COLO829 (cell line): ENCODE results near the gene CABP7.

Experiments
- DNase-seq: peaks from one replicate; pipeline ENCODE4 v3.0.0; 2012; ENCODE audit warnings: low spot score

CABP7 gene

DNA sequence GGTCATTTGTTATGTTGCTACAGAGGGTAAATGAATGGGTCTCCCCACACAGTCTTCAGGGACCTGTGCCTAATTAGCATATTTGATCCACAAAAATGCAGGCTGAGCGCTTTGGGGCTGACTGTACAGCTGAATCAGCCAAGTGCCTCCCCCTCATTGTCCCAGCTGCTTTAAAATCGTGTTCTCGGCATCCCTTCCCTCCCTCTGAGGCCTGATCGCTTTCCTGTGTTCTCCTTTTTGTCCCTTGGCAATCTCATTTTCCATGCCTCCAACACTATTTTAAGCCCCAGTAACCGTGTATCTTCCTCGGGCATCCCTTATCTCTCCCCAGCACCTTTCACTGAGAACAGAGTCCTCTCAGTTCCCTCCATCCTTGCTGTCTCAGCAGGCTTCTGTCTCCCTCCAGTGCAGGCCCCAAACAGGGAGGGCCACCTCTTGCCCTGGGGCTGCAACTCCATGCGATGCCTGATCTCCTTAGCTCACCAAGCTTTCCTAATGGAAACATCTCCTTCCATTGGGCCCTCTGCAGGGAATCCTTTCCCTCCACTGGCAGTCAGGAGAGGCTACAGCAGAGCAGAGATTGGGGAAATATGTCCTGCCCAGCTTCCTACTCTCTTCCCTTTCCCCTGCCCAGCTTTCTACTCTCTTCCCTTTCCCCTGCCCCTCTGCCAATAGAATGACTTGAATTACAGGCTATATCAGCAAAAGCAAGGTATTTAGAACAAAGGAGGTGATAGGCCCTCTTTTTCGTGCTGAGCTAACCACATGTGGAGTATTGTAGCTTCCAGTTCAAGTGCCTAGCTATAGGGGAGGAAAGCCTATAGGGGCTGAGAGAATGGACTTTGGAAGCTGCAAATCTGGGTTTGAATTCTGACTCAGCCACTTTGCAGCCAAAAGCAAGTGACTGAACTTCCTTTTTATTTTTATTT is 61.2 kb downstream of the CABP7 start:
- DNase-seq, result peak; percentile 50
